Measurements from ENCODE around the gene NIT1. TPM values are rescaled to one million over a fixed set of nuclear protein-coding genes. Genes with fewer than 3 reads are reported as not detected.
A peak's percentile ranks its signal among the peaks of the same experiment; 100 is the strongest.

The NIT1 gene
- polyA plus RNA-seq, 4 donors, result 51.3 to 131 (median 83.2) TPM

- DNase-seq, result peak; percentile 92 to 96
- WGBS, 3 donors, result 1 to 3% (median 2%) methylated on average over 55 to 60 of the region's 60 CpGs
- Histone ChIP-seq H3K27ac (ENCODE audit: low read depth in 1 of 3, low read length in 2 of 3) (peak within 1 kb of the TSS; percentile 38 to 92 (median 77)), H3K4me1 (ENCODE audit: control insufficient read depth in 3 of 3, insufficient read depth in 2 of 3, low read depth in 1 of 3, low read length in 2 of 3) (peaks cover 0 to 31% (median 2%) of the 10 kb centered on the region in 3 donors), H3K4me3 (ENCODE audit: low read depth in 1 of 3, low read length in 3 of 3) (peak within 1 kb of the TSS; percentile 79 to 92 (median 92)), H3K27me3 (ENCODE audit: control insufficient read depth in 3 of 3, insufficient read depth in 3 of 3, low read length in 3 of 3) (no peaks in the 10 kb centered on the region), H3K36me3 (ENCODE audit: control insufficient read depth in 3 of 3, insufficient read depth in 2 of 3, low read depth in 1 of 3, low read length in 3 of 3) (peaks cover 0 to 48% (median 0%) of the 10 kb centered on the region in 3 donors), H3K9me3 (ENCODE audit: control insufficient read depth in 2 of 2, insufficient read depth in 1 of 2, low read depth in 1 of 2, low read length in 1 of 2) (no peaks in the 10 kb centered on the region)
- no peak for FAIRE-seq
Measured at GRCh38 chr1:161159087-161159912, 41.4 kb downstream of the NIT1 start, which contains the start of gene USP21. USP21 (plus strand) TSS chr1:161159500; CDS start chr1:161160641, 1,141 bp downstream.

DNA sequence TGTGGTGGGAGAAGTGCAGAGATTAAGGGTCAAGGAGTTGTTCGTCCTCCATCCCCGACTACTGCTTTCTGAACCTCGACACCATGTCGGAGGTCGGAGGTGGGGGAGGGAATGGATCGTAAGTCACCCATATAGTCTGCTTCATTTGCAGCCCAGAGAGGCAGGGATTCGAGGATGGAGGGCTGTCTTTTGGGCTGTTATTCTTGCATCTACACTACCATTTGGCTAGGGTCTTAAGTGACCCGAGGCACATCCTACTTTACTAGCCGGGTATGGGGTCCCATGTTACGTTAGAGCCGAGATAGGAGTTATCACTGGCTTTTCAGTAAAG, 42.0 kb downstream of the NIT1 start:
- Histone ChIP-seq H3K4me3 (ENCODE audit: low read depth in 1 of 3, low read length in 3 of 3) (peak overlapping the region; percentile 79 to 92 (median 92)), H3K36me3 (ENCODE audit: control insufficient read depth in 3 of 3, insufficient read depth in 2 of 3, low read depth in 1 of 3, low read length in 3 of 3) (peaks cover 0 to 52% (median 0%) of the 10 kb centered on the region in 3 donors), H3K4me1 (ENCODE audit: control insufficient read depth in 3 of 3, insufficient read depth in 2 of 3, low read depth in 1 of 3, low read length in 2 of 3) (peaks cover 0 to 29% (median 2%) of the 10 kb centered on the region in 3 donors), H3K27me3 (ENCODE audit: control insufficient read depth in 3 of 3, insufficient read depth in 3 of 3, low read length in 3 of 3) (no peaks in the 10 kb centered on the region), H3K9me3 (ENCODE audit: control insufficient read depth in 2 of 2, insufficient read depth in 1 of 2, low read depth in 1 of 2, low read length in 1 of 2) (no peaks in the 10 kb centered on the region), H3K27ac (ENCODE audit: low read depth in 1 of 3, low read length in 2 of 3) (peak overlapping the region in 1 of 3 donors; percentile 38)
- no peak for DNase-seq
- FAIRE-seq, result no peak
- WGBS, 3 donors, result 3 to 9% (median 8%) methylated on average over 11 of the region's 11 CpGs

DNA sequence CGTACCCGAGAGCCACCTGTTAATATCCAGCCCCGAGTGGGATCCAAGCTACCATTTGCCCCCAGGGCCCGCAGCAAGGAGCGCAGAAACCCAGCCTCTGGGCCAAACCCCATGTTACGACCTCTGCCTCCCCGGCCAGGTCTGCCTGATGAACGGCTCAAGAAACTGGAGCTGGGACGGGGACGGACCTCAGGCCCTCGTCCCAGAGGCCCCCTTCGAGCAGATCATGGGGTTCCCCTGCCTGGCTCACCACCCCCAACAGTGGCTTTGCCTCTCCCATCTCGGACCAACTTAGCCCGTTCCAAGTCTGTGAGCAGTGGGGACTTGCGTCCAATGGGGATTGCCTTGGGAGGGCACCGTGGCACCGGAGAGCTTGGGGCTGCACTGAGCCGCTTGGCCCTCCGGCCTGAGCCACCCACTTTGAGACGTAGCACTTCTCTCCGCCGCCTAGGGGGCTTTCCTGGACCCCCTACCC, 42.8 kb downstream of the NIT1 start:
- Histone ChIP-seq H3K4me3 (ENCODE audit: low read depth in 1 of 3, low read length in 3 of 3) (no peak overlapping the region), H3K4me1 (ENCODE audit: control insufficient read depth in 3 of 3, insufficient read depth in 2 of 3, low read depth in 1 of 3, low read length in 2 of 3) (peaks cover 0 to 37% (median 2%) of the 10 kb centered on the region in 3 donors), H3K27me3 (ENCODE audit: control insufficient read depth in 3 of 3, insufficient read depth in 3 of 3, low read length in 3 of 3) (no peaks in the 10 kb centered on the region), H3K27ac (ENCODE audit: low read depth in 1 of 3, low read length in 2 of 3) (no peak overlapping the region), H3K9me3 (ENCODE audit: control insufficient read depth in 2 of 2, insufficient read depth in 1 of 2, low read depth in 1 of 2, low read length in 1 of 2) (no peaks in the 10 kb centered on the region), H3K36me3 (ENCODE audit: control insufficient read depth in 3 of 3, insufficient read depth in 2 of 3, low read depth in 1 of 3, low read length in 3 of 3) (peaks cover 0 to 56% (median 0%) of the 10 kb centered on the region in 3 donors)
- FAIRE-seq, result no peak
- WGBS, 3 donors, result 93 to 96% (median 95%) methylated on average over 22 of the region's 22 CpGs
- no peak for DNase-seq

DNA sequence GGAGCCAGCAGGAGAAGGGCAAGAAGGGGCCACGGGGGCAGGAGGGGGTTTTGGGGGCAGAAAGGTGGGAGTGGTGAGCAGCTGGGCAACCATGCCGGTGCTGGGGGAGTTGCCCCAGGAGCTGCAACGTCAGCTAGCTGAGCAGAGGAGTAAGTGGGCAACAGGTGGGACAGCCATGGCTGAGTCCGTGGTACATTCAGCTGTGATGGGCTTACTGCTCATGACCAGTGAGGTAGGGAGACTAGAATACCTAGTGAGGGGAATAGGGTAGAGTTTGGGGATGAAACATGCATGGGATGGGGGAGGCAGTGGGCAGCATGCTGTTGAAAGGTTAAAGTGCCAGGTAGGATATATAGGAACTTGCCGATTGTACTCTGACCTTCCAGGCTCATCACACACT, 43.7 kb downstream of the NIT1 start:
- no peak for DNase-seq
- H3K4me1 ChIP-seq (ENCODE audit: control insufficient read depth in 3 of 3, insufficient read depth in 2 of 3, low read depth in 1 of 3, low read length in 2 of 3), result peaks cover 0 to 38% (median 2%) of the 10 kb centered on the region in 3 donors
- no peak for FAIRE-seq

DNA sequence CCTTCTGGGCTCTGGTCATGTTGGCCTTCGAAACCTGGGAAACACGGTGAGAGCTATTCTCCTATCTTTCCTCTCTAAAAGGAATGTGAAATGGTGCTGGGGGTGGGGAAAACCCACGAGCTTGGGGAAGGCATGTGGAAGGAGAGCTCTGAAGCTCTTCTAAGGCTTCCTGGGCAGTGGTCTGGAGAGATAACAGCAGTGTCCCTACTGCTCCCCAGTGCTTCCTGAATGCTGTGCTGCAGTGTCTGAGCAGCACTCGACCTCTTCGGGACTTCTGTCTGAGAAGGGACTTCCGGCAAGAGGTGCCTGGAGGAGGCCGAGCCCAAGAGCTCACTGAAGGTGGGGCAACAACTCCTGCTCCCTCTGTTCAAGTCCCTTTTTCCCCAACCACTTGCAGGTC, 44.1 kb downstream of the NIT1 start:
- Histone ChIP-seq H3K4me3 (ENCODE audit: low read depth in 1 of 3, low read length in 3 of 3) (no peak overlapping the region), H3K9me3 (ENCODE audit: control insufficient read depth in 2 of 2, insufficient read depth in 1 of 2, low read depth in 1 of 2, low read length in 1 of 2) (no peaks in the 10 kb centered on the region), H3K27me3 (ENCODE audit: control insufficient read depth in 3 of 3, insufficient read depth in 3 of 3, low read length in 3 of 3) (no peaks in the 10 kb centered on the region), H3K27ac (ENCODE audit: low read depth in 1 of 3, low read length in 2 of 3) (no peak overlapping the region), H3K4me1 (ENCODE audit: control insufficient read depth in 3 of 3, insufficient read depth in 2 of 3, low read depth in 1 of 3, low read length in 2 of 3) (peaks cover under 1 to 41% (median 2%) of the 10 kb centered on the region in 3 donors), H3K36me3 (ENCODE audit: control insufficient read depth in 3 of 3, insufficient read depth in 2 of 3, low read depth in 1 of 3, low read length in 3 of 3) (peaks cover 0 to 52% (median 0%) of the 10 kb centered on the region in 3 donors)
- FAIRE-seq, result no peak
- 64 to 79% (median 65%) methylated on average over 7 of the region's 7 CpGs for WGBS, 3 donors
- DNase-seq, result no peak

More for the DNA sequence above, 43.7 kb downstream of the NIT1 start:
- Histone ChIP-seq H3K9me3 (ENCODE audit: control insufficient read depth in 2 of 2, insufficient read depth in 1 of 2, low read depth in 1 of 2, low read length in 1 of 2) (no peaks in the 10 kb centered on the region), H3K27ac (ENCODE audit: low read depth in 1 of 3, low read length in 2 of 3) (no peak overlapping the region), H3K36me3 (ENCODE audit: control insufficient read depth in 3 of 3, insufficient read depth in 2 of 3, low read depth in 1 of 3, low read length in 3 of 3) (peaks cover 0 to 56% (median 0%) of the 10 kb centered on the region in 3 donors), H3K4me3 (ENCODE audit: low read depth in 1 of 3, low read length in 3 of 3) (no peak overlapping the region), H3K27me3 (ENCODE audit: control insufficient read depth in 3 of 3, insufficient read depth in 3 of 3, low read length in 3 of 3) (no peaks in the 10 kb centered on the region)
- 75 to 88% (median 79%) methylated on average over 5 of the region's 5 CpGs for WGBS, 3 donors

- Histone ChIP-seq H3K27ac (ENCODE audit: low read depth in 1 of 3, low read length in 2 of 3) (no peak overlapping the region), H3K36me3 (ENCODE audit: control insufficient read depth in 3 of 3, insufficient read depth in 2 of 3, low read depth in 1 of 3, low read length in 3 of 3) (peaks cover 0 to 51% (median 0%) of the 10 kb centered on the region in 3 donors), H3K9me3 (ENCODE audit: control insufficient read depth in 2 of 2, insufficient read depth in 1 of 2, low read depth in 1 of 2, low read length in 1 of 2) (no peaks in the 10 kb centered on the region), H3K4me1 (ENCODE audit: control insufficient read depth in 3 of 3, insufficient read depth in 2 of 3, low read depth in 1 of 3, low read length in 2 of 3) (peaks cover 2 to 45% (median 3%) of the 10 kb centered on the region in 3 donors), H3K27me3 (ENCODE audit: control insufficient read depth in 3 of 3, insufficient read depth in 3 of 3, low read length in 3 of 3) (no peaks in the 10 kb centered on the region), H3K4me3 (ENCODE audit: low read depth in 1 of 3, low read length in 3 of 3) (no peak overlapping the region)
- FAIRE-seq (no peak), DNase-seq (no peak)
- 92 to 95% (median 93%) methylated on average over 10 of the region's 10 CpGs for WGBS, 3 donors
Measured at GRCh38 chr1:161162806-161163205, 44.9 kb downstream of the NIT1 start.

DNA sequence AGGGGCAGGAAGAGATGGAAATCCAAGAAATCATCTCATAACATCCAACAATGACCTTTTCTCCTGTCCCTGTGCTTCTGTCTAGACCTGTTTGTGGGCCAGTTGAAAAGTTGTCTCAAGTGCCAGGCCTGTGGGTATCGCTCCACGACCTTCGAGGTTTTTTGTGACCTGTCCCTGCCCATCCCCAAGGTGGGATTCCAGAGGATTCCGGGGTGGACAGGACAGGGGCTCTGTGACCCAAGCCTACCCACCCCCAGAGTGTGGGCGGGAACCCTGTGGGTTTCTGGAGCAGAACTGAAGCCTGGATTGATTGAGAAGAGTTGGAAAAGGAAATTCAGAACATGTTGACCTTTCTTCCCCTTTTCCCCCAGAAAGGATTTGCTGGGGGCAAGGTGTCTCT, 45.9 kb downstream of the NIT1 start:
- Histone ChIP-seq H3K36me3 (ENCODE audit: control insufficient read depth in 3 of 3, insufficient read depth in 2 of 3, low read depth in 1 of 3, low read length in 3 of 3) (peaks cover 0 to 51% (median 0%) of the 10 kb centered on the region in 3 donors), H3K4me3 (ENCODE audit: low read depth in 1 of 3, low read length in 3 of 3) (no peak overlapping the region), H3K27ac (ENCODE audit: low read depth in 1 of 3, low read length in 2 of 3) (no peak overlapping the region), H3K27me3 (ENCODE audit: control insufficient read depth in 3 of 3, insufficient read depth in 3 of 3, low read length in 3 of 3) (no peaks in the 10 kb centered on the region), H3K4me1 (ENCODE audit: control insufficient read depth in 3 of 3, insufficient read depth in 2 of 3, low read depth in 1 of 3, low read length in 2 of 3) (peaks cover 2 to 39% (median 3%) of the 10 kb centered on the region in 3 donors), H3K9me3 (ENCODE audit: control insufficient read depth in 2 of 2, insufficient read depth in 1 of 2, low read depth in 1 of 2, low read length in 1 of 2) (no peaks in the 10 kb centered on the region)
- WGBS, 3 donors, result 91 to 93% (median 93%) methylated on average over 5 of the region's 5 CpGs
- DNase-seq (no peak), FAIRE-seq (no peak)

- DNase-seq, result no peak
- no peaks in the 10 kb centered on the region for H3K9me3 ChIP-seq (ENCODE audit: control insufficient read depth in 2 of 2, insufficient read depth in 1 of 2, low read depth in 1 of 2, low read length in 1 of 2)
- FAIRE-seq, result no peak
- peaks cover 0 to 57% (median 0%) of the 10 kb centered on the region in 3 donors for H3K36me3 ChIP-seq (ENCODE audit: control insufficient read depth in 3 of 3, insufficient read depth in 2 of 3, low read depth in 1 of 3, low read length in 3 of 3)
- H3K27me3 ChIP-seq (ENCODE audit: control insufficient read depth in 3 of 3, insufficient read depth in 3 of 3, low read length in 3 of 3), result no peaks in the 10 kb centered on the region
- peak overlapping the region; percentile 69 to 95 (median 90) for H3K27ac ChIP-seq (ENCODE audit: low read depth in 1 of 3, low read length in 2 of 3)
- H3K4me1 ChIP-seq (ENCODE audit: control insufficient read depth in 3 of 3, insufficient read depth in 2 of 3, low read depth in 1 of 3, low read length in 2 of 3), result peaks cover 2 to 34% (median 3%) of the 10 kb centered on the region in 3 donors
- H3K4me3 ChIP-seq (ENCODE audit: low read depth in 1 of 3, low read length in 3 of 3), result peak overlapping the region in 1 of 3 donors; percentile 59
- WGBS, 3 donors, result 56 to 67% (median 63%) methylated on average over 14 of the region's 14 CpGs
Measured at GRCh38 chr1:161164901-161165610, 47.2 kb downstream of the NIT1 start.
